SU-DHL-6 (cell line): ENCODE results near the gene SNAPIN.

Experiments
- EZH2phosphoT487 ChIP-seq: fragments of 200-600 bp; sonication (generic), shearing (Covaris generic); conservative IDR thresholded peaks from 2 replicates; pipeline ENCODE4 v1.6.1; 2018; ENCODE audit warnings: mild to moderate bottlenecking, antibody characterized with exemption, low read length, moderate library complexity, mixed read lengths
- TF ChIP-seq, protein P1 (sequence below): fragments of 200-600 bp; sonication (generic); IDR thresholded peaks from one replicate; pipeline ENCODE4 v1.5.1; 2017; ENCODE audit warnings: antibody characterized with exemption, mild to moderate bottlenecking, low read length, moderate library complexity; ENCODE audit not compliant: insufficient read depth, poor library complexity, severe bottlenecking

GRCh38 chr1:153623101-153623500 is 35.4 kb upstream of the SNAPIN start:
- TF ChIP-seq, protein P1, sequence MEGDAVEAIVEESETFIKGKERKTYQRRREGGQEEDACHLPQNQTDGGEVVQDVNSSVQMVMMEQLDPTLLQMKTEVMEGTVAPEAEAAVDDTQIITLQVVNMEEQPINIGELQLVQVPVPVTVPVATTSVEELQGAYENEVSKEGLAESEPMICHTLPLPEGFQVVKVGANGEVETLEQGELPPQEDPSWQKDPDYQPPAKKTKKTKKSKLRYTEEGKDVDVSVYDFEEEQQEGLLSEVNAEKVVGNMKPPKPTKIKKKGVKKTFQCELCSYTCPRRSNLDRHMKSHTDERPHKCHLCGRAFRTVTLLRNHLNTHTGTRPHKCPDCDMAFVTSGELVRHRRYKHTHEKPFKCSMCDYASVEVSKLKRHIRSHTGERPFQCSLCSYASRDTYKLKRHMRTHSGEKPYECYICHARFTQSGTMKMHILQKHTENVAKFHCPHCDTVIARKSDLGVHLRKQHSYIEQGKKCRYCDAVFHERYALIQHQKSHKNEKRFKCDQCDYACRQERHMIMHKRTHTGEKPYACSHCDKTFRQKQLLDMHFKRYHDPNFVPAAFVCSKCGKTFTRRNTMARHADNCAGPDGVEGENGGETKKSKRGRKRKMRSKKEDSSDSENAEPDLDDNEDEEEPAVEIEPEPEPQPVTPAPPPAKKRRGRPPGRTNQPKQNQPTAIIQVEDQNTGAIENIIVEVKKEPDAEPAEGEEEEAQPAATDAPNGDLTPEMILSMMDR: no peak
- no peak for TF ChIP-seq EZH2phosphoT487
